HL-60/S4 treated with retinoic acid at 250 ng/mL for 4 days and 3 days (cell line): Measurements from ENCODE around the gene KRCC1.

ENCODE experiments used
- in situ Hi-C: fragments of 300-500 bp; cut with MboI; formaldehyde crosslinking; loops from 2 replicates; pipeline ENCODE4 v1.7.0; 2022; ENCODE audit warnings: low sequenced_read_pairs

The KRCC1 gene

DNA sequence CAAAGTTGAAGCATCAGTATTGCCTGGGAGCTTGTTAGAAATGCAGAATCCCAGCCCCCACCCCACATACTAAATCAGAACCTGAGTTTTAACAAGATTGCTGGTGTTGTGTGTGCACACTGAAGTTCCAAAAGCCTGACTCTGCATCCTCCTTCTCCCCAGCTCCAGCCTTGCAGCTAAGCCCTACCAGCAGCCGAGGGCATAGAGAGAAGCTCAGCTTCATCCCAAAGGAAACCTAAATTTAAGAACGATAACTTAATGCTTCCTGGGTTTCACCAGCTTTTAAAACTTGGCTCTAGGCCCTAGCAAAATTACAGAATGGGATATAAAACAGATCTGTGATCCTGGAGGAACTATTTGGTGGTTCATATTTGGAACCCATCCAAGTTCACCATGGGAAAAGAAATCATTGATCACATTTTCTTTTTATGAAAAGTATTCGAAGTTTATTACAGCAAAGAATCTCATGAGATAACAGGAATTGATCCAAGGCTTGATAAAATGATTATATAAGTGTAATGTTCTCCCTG lies 23.1 kb upstream of the KRCC1 start:
- in situ Hi-C loops = no loop called here

DNA sequence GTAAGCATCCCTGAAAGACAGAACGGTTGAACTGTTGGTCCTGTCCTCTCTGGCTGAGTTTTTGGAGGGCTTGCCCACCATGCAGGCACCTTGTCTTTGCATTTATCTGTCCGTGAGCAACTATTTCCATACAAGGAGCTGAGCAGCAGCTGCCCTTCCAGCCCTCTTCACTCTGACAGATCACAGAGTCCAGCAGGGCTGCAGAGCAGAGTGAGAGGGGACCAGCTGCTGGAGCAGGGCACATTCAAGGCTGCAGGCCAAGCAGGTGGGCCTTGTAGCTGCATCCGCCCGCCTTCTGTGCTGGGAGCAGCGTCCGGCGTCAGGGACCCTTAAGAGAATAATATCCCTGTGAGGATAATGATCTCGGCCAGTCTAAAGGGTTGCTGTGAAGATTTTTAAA lies 21.5 kb upstream of the KRCC1 start:
- in situ Hi-C loops = no loop called here

GRCh38 chr2:88074854-88075292 lies 19.3 kb upstream of the KRCC1 start:
- in situ Hi-C loops = no loop called here

DNA sequence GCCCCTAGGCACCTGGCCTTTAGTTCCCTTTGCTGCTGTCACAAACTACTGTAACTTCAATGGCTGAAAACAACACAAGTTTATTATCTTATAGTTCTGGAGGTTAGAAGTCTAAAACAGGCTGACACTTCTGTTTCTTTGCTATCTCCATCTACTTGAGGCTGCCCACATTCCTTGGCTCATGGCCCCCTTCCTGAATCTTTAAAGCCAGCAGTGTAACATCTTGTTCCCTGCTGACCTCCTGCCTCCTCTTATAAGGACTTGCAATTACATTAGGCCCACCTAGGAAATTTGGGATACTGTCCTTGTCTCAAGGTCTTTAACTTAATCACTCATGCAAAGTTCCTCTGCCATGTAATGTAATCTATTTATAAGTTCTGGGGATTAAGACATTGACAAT lies 18.6 kb upstream of the KRCC1 start:
- in situ Hi-C loops = no loop called here

GRCh38 chr2:88071365-88071764 lies 15.8 kb upstream of the KRCC1 start:
- in situ Hi-C loops = no loop called here

- in situ Hi-C loops = no loop called here
These were observed 14.5 kb upstream of the KRCC1 start for GRCh38 chr2:88070055-88070454.

- in situ Hi-C loops = no loop called here
These were observed 13.5 kb upstream of the KRCC1 start for GRCh38 chr2:88069117-88069516.

DNA sequence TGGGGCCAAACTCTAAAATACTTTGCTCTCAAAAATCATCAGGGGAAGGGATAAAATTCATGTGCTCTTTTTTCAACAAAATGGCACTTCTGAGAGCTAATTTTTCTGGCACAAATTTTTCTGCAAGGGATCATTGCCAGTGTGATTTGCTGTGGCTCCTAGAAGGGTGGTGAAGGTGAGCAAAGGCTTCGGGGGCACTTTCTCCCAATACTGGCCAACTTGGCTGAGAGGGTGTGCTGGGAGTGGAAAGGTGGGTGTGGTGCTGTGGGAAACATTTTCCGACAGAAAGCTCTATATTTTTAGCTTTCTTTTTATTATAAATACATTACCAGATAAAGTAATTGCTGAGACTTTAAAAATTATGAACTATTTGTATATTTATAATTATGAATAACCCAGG lies 12.5 kb upstream of the KRCC1 start:
- in situ Hi-C loops = no loop called here

DNA sequence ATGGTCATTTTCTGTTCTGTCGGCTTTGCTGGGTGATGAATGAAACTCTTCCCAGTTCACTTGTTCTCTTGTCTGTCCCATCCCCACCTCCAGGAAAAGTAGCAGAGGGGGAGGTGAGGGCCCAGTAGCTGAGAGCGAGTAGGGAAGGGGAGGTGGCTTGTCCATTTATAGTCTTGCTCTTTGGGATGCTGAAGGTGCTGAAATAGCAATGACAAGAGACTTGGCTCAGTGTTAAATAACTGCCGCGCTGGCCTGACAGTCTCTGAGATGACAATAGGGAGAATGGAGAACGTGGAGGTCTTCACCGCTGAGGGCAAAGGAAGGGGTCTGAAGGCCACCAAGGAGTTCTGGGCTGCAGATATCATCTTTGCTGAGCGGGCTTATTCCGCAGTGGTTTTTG lies 12.0 kb upstream of the KRCC1 start, which contains the start of gene SMYD1:
SMYD1 (plus strand) TSS at position 228 of the 400 bp plus-strand sequence; CDS start at position 268, 40 bp downstream.
- in situ Hi-C loops = no loop called here

GRCh38 chr2:88067189-88067588 lies 11.6 kb upstream of the KRCC1 start:
- in situ Hi-C loops = no loop called here

DNA sequence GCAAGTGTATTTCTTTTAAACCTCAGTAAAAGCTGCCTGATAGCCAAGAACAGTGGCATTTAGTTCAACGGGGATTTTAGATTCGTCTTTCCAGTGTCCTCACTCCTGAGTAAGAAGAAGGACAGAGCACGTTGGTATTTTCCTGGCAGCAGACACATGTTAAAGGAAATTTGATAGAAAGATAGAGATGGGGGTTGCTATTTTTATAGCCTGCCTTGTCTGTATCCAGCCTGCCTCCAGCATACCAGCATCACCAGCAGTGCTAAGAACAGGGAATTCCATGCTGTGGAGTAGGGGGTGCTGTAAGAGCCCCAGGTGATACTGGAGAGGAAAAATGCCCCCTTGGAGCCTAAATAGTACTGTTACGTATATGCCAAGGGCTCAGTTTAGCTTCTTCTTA lies 11.0 kb upstream of the KRCC1 start:
- in situ Hi-C loops = no loop called here

DNA sequence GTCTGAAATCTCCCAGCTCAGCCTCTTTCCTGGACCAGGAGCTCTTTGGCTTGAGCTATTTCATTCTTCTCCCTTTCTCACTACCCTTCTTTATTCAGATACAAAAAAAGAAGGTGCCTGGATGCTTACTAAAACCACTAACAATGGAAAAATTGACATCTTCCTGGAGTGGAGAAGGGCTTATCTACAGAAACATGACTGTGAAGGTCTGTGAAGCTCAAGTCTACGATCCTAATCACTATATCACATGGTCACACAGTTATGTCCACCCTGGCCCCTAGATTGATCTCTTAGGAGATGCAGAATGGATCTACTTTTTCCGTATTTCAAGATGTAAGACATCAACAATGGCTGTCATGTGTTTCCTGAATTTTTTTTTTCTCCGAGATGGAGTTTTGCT lies 5.7 kb upstream of the KRCC1 start:
- in situ Hi-C loops = no loop called here

- in situ Hi-C loops = no loop called here
These were observed 5.3 kb upstream of the KRCC1 start for GRCh38 chr2:88060907-88061275.

- in situ Hi-C loops = loop anchor here (10.0 kb wide), 1 partner anchor 95 kb away; no protein-coding TSS in a partner anchor
These were observed 4.7 kb upstream of the KRCC1 start for GRCh38 chr2:88059979-88060906.

- in situ Hi-C loops = loop anchor here (10.0 kb wide), 1 partner anchor 97 kb away; no protein-coding TSS in a partner anchor
These were observed 2.6 kb upstream of the KRCC1 start for GRCh38 chr2:88058191-88058590.

DNA sequence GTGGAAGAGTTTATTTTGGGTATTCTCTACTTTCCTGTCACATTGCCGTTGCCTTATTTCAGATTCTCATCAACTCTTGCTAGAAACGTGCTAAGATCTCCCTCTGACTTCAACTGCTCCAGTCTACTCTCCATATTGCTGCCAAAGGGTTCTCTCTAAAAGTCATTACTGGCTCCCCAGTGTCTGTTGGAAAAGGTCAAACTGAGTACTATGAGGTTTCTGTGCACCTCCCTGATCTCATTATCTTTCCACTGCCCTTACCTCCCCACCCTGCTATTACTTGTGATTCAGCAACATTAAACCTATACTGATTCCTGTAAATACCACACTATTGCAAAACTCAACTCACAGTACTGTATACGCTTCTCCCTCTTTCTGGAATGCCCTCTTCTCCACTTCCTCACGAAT lies 1.9 kb upstream of the KRCC1 start:
- in situ Hi-C loops = loop anchor here (10.0 kb wide), 1 partner anchor 97 kb away; no protein-coding TSS in a partner anchor

- in situ Hi-C loops = loop anchor here (10.0 kb wide), 1 partner anchor 100 kb away; no protein-coding TSS in a partner anchor
These were observed 707 bp downstream of the KRCC1 start for GRCh38 chr2:88054782-88055370.

DNA sequence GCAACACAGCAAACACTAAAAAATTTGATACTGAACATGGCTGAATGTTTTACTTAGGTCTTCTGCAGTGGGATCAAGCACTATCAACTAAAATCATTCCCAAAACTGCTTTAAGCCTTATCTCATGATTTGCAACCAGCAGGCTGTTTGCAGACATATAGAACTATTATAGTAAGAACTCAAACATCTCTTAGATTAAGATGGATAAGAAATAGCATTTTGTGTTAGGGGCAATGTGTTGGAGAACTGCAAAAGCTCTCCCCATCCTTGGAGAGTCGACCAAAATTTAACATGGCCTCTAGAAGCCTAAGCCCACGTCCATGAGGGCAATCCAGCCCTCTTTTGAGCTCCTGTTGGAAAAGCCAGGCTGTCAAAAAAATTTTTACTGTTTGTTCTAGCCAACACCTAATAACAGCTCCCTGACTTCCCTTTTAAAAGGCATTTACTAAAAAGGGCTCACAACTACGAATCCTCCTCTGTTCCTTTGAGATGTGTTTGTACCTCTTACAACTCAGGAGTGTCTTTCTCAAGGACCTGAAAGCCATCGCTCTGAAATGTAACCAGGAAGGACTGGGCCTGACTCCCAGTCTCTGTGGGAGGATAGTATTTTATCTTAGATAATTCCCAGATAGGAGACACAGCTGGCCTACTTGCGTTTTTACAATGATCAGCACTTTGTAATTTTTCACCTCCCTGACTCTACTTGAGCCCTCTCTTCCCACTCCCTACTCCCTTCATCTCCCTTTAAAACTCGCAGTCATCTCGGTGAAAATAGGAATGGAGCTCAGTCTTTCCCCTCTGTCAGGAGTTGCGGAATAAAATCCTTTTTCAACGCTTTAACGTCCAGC lies 1.4 kb downstream of the KRCC1 start:
- in situ Hi-C loops = loop anchor here (10.0 kb wide), 1 partner anchor 101 kb away; no protein-coding TSS in a partner anchor

DNA sequence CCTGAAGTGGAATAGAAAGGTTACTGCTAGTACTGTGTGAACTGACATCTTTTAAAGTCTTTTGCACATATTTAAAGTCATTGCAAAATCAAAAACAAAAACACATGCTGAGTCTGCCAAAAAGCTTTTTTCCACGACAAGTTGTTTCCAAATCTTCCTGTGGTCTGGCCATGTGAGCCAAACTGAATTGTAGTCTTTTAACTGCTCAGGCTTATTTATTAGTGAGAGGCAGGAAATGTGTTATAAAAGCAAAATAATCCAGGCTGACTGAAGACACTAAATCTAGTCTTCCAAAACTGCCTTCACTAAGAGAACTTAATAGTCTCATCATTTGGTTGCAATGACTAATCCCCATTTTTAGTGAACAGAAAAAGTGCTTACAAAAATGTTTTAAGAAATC lies 2.3 kb downstream of the KRCC1 start:
- in situ Hi-C loops = loop anchor here (10.0 kb wide), 1 partner anchor 102 kb away; no protein-coding TSS in a partner anchor

- in situ Hi-C loops = loop anchor here (10.0 kb wide), 1 partner anchor 103 kb away; no protein-coding TSS in a partner anchor
These were observed 3.8 kb downstream of the KRCC1 start for GRCh38 chr2:88051792-88052191.
